Embryonic facial prominence (tissue), 1 donor: Measurements from ENCODE around the gene AQP2.

Experiments used
- DNase-seq: peaks from one replicate; pipeline ENCODE4 v3.0.0-alpha.2; 2016; ENCODE audit errors: extremely low spot score

AQP2 gene

GRCh38 chr12:49950273-49951251 lies at the start of gene AQP2:
Gene AQP2, plus strand, starts transcription at chr12:49950737. Its CDS starts 94 bp downstream, at chr12:49950831.
- DNase-seq, result no peak

- DNase-seq, result no peak
Observed at GRCh38 chr12:49901026-49901425, 49.5 kb upstream of the AQP2 start.

GRCh38 chr12:49901986-49902385 lies 48.6 kb upstream of the AQP2 start:
- DNase-seq, result no peak

GRCh38 chr12:49902399-49903350 lies 47.9 kb upstream of the AQP2 start:
- no peak for DNase-seq

- DNase-seq, result no peak
Observed at GRCh38 chr12:49903351-49903699, 47.2 kb upstream of the AQP2 start.

- no peak for DNase-seq
Observed at GRCh38 chr12:49903700-49904423, 46.7 kb upstream of the AQP2 start, which contains the start of gene FAIM2. Gene FAIM2, minus strand, starts transcription at chr12:49903900. Its CDS starts 108 bp downstream, at chr12:49903792.

- no peak for DNase-seq
Observed at GRCh38 chr12:49904601-49905000, 45.9 kb upstream of the AQP2 start.

GRCh38 chr12:49905718-49906314 lies 44.7 kb upstream of the AQP2 start:
- DNase-seq, result no peak

GRCh38 chr12:49907352-49907751 lies 43.2 kb upstream of the AQP2 start:
- DNase-seq, result no peak

- no peak for DNase-seq
Observed at GRCh38 chr12:49909356-49909755, 41.2 kb upstream of the AQP2 start.

GRCh38 chr12:49909826-49910225 lies 40.7 kb upstream of the AQP2 start:
- DNase-seq, result no peak

- no peak for DNase-seq
Observed at GRCh38 chr12:49910331-49911212, 40.0 kb upstream of the AQP2 start.

GRCh38 chr12:49911213-49911605 lies 39.3 kb upstream of the AQP2 start:
- no peak for DNase-seq

GRCh38 chr12:49912345-49913255 lies 37.9 kb upstream of the AQP2 start:
- no peak for DNase-seq

- no peak for DNase-seq
Observed at GRCh38 chr12:49916129-49916919, 34.2 kb upstream of the AQP2 start.

- DNase-seq, result no peak
Observed at GRCh38 chr12:49917166-49917787, 33.3 kb upstream of the AQP2 start.

- no peak for DNase-seq
Observed at GRCh38 chr12:49917788-49918173, 32.8 kb upstream of the AQP2 start.
